GM12878 (cell line): ENCODE data around the gene LSM14B. TPM values are rescaled to one million over a fixed set of nuclear protein-coding genes. Genes with fewer than 3 reads are reported as not detected.

Source experiments
- CREB1 ChIP-seq: IDR thresholded peaks from 2 replicates; pipeline ENCODE4 v1.6.1; 2012; ENCODE audit warnings: low read depth, mild to moderate bottlenecking, inconsistent platforms
- HDAC2 ChIP-seq: fragments of 200-600 bp; sonication (generic); IDR thresholded peaks from 2 replicates; pipeline ENCODE4 v1.6.1; 2017
- KDM1A ChIP-seq: fragments of 200-600 bp; sonication (generic); IDR thresholded peaks from 2 replicates; pipeline ENCODE4 v1.6.1; 2016; ENCODE audit warnings: borderline replicate concordance
- LARP7 ChIP-seq: fragments of 450-650 bp; IDR thresholded peaks from 2 replicates; pipeline ENCODE4 v1.6.1; 2017; ENCODE audit warnings: mild to moderate bottlenecking
- NFXL1 ChIP-seq: fragments of 450-650 bp; IDR thresholded peaks from 2 replicates; pipeline ENCODE4 v1.6.1; 2017; ENCODE audit warnings: antibody characterized with exemption, mild to moderate bottlenecking, borderline replicate concordance
- POLR2AphosphoS5 ChIP-seq: IDR thresholded peaks from 2 replicates; pipeline ENCODE4 v1.6.1; 2011; ENCODE audit warnings: mild to moderate bottlenecking, low read length, inconsistent platforms
- POU2F2 ChIP-seq: IDR thresholded peaks from 3 replicates; pipeline ENCODE4 v1.6.1; 2011; ENCODE audit warnings: low read depth, mild to moderate bottlenecking, low read length, borderline replicate concordance
- RB1 ChIP-seq: fragments of 450-650 bp; formaldehyde crosslinking; IDR thresholded peaks from 2 replicates; pipeline ENCODE4 v1.6.1; 2017; ENCODE audit warnings: mild to moderate bottlenecking, borderline replicate concordance
- RELA ChIP-seq: fragments of 450-650 bp; IDR thresholded peaks from 2 replicates; pipeline ENCODE4 v1.8.0; 2014; ENCODE audit warnings: borderline replicate concordance; ENCODE audit not compliant: partially characterized antibody
- STAT1 ChIP-seq: fragments of 450-650 bp; conservative IDR thresholded peaks from 2 replicates; pipeline ENCODE4 v1.6.1; 2014; ENCODE audit warnings: antibody characterized with exemption, mild to moderate bottlenecking
- TCF12 ChIP-seq: IDR thresholded peaks from 2 replicates; pipeline ENCODE4 v1.6.1; 2011; ENCODE audit warnings: low read depth, mild to moderate bottlenecking, low read length
- ZNF217 ChIP-seq: fragments of 450-650 bp; IDR thresholded peaks from 2 replicates; pipeline ENCODE4 v1.6.1; 2017; ENCODE audit warnings: antibody characterized with exemption, mild to moderate bottlenecking
- ZNF384 ChIP-seq: IDR thresholded peaks from 2 replicates; pipeline ENCODE4 v1.6.1; 2012; ENCODE audit warnings: low read depth, mild to moderate bottlenecking, low read length, improper control_type of control experiment, borderline replicate concordance
- ZNF687 ChIP-seq: fragments of 450-650 bp; IDR thresholded peaks from 2 replicates; pipeline ENCODE4 v1.6.1; 2017; ENCODE audit warnings: mild to moderate bottlenecking, moderate library complexity
- polyA plus RNA-seq, 11 experiments: library from polyadenylated mRNA; depleted of rRNA in 4 of 11; unstranded in 6 of 11; stranded (reverse) in 5 of 11; fragments of >200 nt; fragmentation: Nextera tagmentation in 4 of 11; fragmentation: Illumina TruSeq in 1 of 11; extraction: Ambion mirVana in 4 of 11; extraction: Trizol in 1 of 11; gene quantifications; 1 replicate in 1 of 11; 2 replicates in 10 of 11; pipeline versions ENCODE4 v1.2.1 to v1.2.3, GENCODE V29; 2011 to 2016; ENCODE audit warnings: inconsistent platforms in 2 of 11, missing spikeins in 2 of 11, low read depth in 1 of 11
- total RNA-seq, 4 experiments: library from RNA; depleted of rRNA in 3 of 4; stranded (reverse); fragments of >200 nt in 3 of 4; fragmentation: Illumina TruSeq in 1 of 4; extraction: Trizol in 1 of 4; gene quantifications; 2 replicates each; pipeline versions ENCODE4 v1.2.1 to v1.2.3, GENCODE V29; 2013 to 2021
- TF ChIP-seq, protein P1 (sequence below): fragments of 450-650 bp; IDR thresholded peaks from 2 replicates; pipeline ENCODE4 v1.6.1; 2017; ENCODE audit warnings: antibody characterized with exemption, mild to moderate bottlenecking, moderate library complexity
- TF ChIP-seq, protein P2 (sequence below): fragments of 450-650 bp; conservative IDR thresholded peaks from 2 replicates; pipeline ENCODE4 v1.6.1; 2017; ENCODE audit warnings: mild to moderate bottlenecking, moderate library complexity

The LSM14B gene
- total and polyA plus RNA-seq, 10 of the 15 experiments (the other 5 are each of a cell fraction or from before 2014, with no cell fraction given), result 0.56 to 34.3 (median 15.6) TPM

GRCh38 chr20:62143081-62143956 lies 21.0 kb downstream of the LSM14B start, which contains the start of the genes PSMA7 and SS18L1 (continued):
- no peak for TF ChIP-seq ZNF384
- TF ChIP-seq, protein P1, sequence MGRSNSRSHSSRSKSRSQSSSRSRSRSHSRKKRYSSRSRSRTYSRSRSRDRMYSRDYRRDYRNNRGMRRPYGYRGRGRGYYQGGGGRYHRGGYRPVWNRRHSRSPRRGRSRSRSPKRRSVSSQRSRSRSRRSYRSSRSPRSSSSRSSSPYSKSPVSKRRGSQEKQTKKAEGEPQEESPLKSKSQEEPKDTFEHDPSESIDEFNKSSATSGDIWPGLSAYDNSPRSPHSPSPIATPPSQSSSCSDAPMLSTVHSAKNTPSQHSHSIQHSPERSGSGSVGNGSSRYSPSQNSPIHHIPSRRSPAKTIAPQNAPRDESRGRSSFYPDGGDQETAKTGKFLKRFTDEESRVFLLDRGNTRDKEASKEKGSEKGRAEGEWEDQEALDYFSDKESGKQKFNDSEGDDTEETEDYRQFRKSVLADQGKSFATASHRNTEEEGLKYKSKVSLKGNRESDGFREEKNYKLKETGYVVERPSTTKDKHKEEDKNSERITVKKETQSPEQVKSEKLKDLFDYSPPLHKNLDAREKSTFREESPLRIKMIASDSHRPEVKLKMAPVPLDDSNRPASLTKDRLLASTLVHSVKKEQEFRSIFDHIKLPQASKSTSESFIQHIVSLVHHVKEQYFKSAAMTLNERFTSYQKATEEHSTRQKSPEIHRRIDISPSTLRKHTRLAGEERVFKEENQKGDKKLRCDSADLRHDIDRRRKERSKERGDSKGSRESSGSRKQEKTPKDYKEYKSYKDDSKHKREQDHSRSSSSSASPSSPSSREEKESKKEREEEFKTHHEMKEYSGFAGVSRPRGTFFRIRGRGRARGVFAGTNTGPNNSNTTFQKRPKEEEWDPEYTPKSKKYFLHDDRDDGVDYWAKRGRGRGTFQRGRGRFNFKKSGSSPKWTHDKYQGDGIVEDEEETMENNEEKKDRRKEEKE, result peak; percentile 90
- no peak for TF ChIP-seq NFXL1
- peak; percentile 74; the same call in 1 of the 2 replicates for TF ChIP-seq POLR2AphosphoS5
- peak; percentile 33; the same call in 1 of the 3 replicates for TF ChIP-seq POU2F2
- peak; percentile 80; the same call in 1 of the 2 replicates for TF ChIP-seq CREB1
- TF ChIP-seq STAT1, result peak; percentile 75; the same call in 1 of the 2 replicates
- 0 out of 2 replicates have a peak, but pooled peaks have one; percentile 10 for TF ChIP-seq ZNF217
- no peak for TF ChIP-seq HDAC2
- TF ChIP-seq KDM1A, result no peak
- 0 out of 2 replicates have a peak, but pooled peaks have one; percentile 66 for TF ChIP-seq RB1
- peak; percentile 50 for TF ChIP-seq ZNF687
- TF ChIP-seq, protein P2, sequence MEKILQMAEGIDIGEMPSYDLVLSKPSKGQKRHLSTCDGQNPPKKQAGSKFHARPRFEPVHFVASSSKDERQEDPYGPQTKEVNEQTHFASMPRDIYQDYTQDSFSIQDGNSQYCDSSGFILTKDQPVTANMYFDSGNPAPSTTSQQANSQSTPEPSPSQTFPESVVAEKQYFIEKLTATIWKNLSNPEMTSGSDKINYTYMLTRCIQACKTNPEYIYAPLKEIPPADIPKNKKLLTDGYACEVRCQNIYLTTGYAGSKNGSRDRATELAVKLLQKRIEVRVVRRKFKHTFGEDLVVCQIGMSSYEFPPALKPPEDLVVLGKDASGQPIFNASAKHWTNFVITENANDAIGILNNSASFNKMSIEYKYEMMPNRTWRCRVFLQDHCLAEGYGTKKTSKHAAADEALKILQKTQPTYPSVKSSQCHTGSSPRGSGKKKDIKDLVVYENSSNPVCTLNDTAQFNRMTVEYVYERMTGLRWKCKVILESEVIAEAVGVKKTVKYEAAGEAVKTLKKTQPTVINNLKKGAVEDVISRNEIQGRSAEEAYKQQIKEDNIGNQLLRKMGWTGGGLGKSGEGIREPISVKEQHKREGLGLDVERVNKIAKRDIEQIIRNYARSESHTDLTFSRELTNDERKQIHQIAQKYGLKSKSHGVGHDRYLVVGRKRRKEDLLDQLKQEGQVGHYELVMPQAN, result peak; percentile 73; the same call in 1 of the 2 replicates
- peak; percentile 87 for TF ChIP-seq LARP7
- peak; percentile 48 for TF ChIP-seq RELA
- peak; percentile 54; the same call in 1 of the 2 replicates for TF ChIP-seq TCF12
